Neural cell (in vitro differentiated cells): Measurements from ENCODE around the gene B3GALT6. TPM values are rescaled to one million over a fixed set of nuclear protein-coding genes. Genes with fewer than 3 reads are reported as not detected.

Experiments
- H2AFZ ChIP-seq: fragments of 200-600, 300-800 bp; sonication (generic), shearing (Covaris generic); 2 replicates; pipeline ENCODE4 v1.6.0; 2014; ENCODE audit warnings: low read depth, mild to moderate bottlenecking, antibody characterized with exemption, low read length, moderate library complexity
- H3F3A ChIP-seq: fragments of 200-600 bp; shearing (Covaris generic); 2 replicates; pipeline ENCODE4 v1.6.1; 2016; ENCODE audit warnings: mild to moderate bottlenecking, moderate library complexity, mixed read lengths, antibody characterized with exemption, low read length; ENCODE audit not compliant: insufficient read depth, poor library complexity, severe bottlenecking
- H3K27ac ChIP-seq: fragments of 200-600, 300-800 bp; sonication (generic), shearing (Covaris generic); 2 replicates; pipeline ENCODE4 v1.5.1; 2014; ENCODE audit warnings: mild to moderate bottlenecking, low read length, moderate library complexity
- H3K27me3 ChIP-seq: fragments of 300-800, 200-600 bp; sonication (generic), shearing (Covaris generic); 2 replicates; pipeline ENCODE4 v1.6.0; 2014; ENCODE audit warnings: mild to moderate bottlenecking, low read depth, low read length, moderate library complexity; ENCODE audit not compliant: insufficient read depth
- H3K36me3 ChIP-seq: fragments of 300-800, 200-600 bp; sonication (generic), shearing (Covaris generic); 2 replicates; pipeline ENCODE4 v1.5.1; 2014; ENCODE audit warnings: mild to moderate bottlenecking, antibody characterized with exemption, low read length, moderate library complexity; ENCODE audit not compliant: insufficient read depth
- H3K4me2 ChIP-seq: fragments of 300-800, 200-600 bp; sonication (generic), shearing (Covaris generic); 2 replicates; pipeline ENCODE4 v1.6.0; 2014; ENCODE audit warnings: mild to moderate bottlenecking, low read length
- H3K4me3 ChIP-seq: fragments of 300-800, 200-600 bp; sonication (generic), shearing (Covaris generic); 2 replicates; pipeline ENCODE4 v1.5.1; 2014; ENCODE audit warnings: mild to moderate bottlenecking, low read length, moderate library complexity
- H3K79me2 ChIP-seq: fragments of 200-600 bp; shearing (Covaris generic); replicated peaks from 2 replicates; pipeline ENCODE4 v1.6.0; 2014; ENCODE audit warnings: mild to moderate bottlenecking, low read length, moderate library complexity; ENCODE audit not compliant: insufficient read depth
- H3K9ac ChIP-seq: fragments of 300-800, 200-600 bp; sonication (generic), shearing (Covaris generic); 2 replicates; pipeline ENCODE4 v1.6.1; 2016; ENCODE audit warnings: mild to moderate bottlenecking, low read length, mixed read lengths
- H3K9me2 ChIP-seq: fragments of 200-600 bp; shearing (Covaris generic); 2 replicates; pipeline ENCODE4 v1.6.1; 2016; ENCODE audit warnings: mild to moderate bottlenecking, low read length, mixed read lengths; ENCODE audit not compliant: insufficient read depth
- H3K9me3 ChIP-seq: fragments of 200-600, 300-800 bp; sonication (generic), shearing (Covaris generic); 2 replicates; pipeline ENCODE4 v1.6.1; 2016; ENCODE audit warnings: mild to moderate bottlenecking, mixed run types, low read length, moderate library complexity, mixed read lengths
- H4K20me1 ChIP-seq: fragments of 200-600 bp; shearing (Covaris generic); 2 replicates; pipeline ENCODE4 v1.6.1; 2016; ENCODE audit warnings: mild to moderate bottlenecking, mixed run types; ENCODE audit not compliant: insufficient read depth
- CTCF ChIP-seq: fragments of 450-650 bp; IDR thresholded peaks from 2 replicates; pipeline ENCODE4 v1.5.1; 2014; ENCODE audit warnings: antibody characterized with exemption, mild to moderate bottlenecking, moderate library complexity; ENCODE audit not compliant: poor library complexity, severe bottlenecking
- EP300 ChIP-seq: fragments of 450-650 bp; conservative IDR thresholded peaks from 2 replicates; pipeline ENCODE4 v1.6.1; 2014; ENCODE audit warnings: antibody characterized with exemption, mild to moderate bottlenecking, moderate library complexity; ENCODE audit not compliant: poor library complexity, severe bottlenecking
- EZH2 ChIP-seq: fragments of 200-600, 300-800 bp; shearing (Covaris generic), sonication (generic); IDR thresholded peaks from 2 replicates; pipeline ENCODE4 v1.6.1; 2014; ENCODE audit warnings: antibody characterized with exemption, low read length, borderline replicate concordance, mild to moderate bottlenecking; ENCODE audit not compliant: insufficient read depth, poor library complexity, severe bottlenecking
- MXI1 ChIP-seq: fragments of 450-650 bp; conservative IDR thresholded peaks from 2 replicates; pipeline ENCODE4 v1.6.1; 2014; ENCODE audit warnings: antibody characterized with exemption, mild to moderate bottlenecking; ENCODE audit not compliant: poor library complexity, severe bottlenecking
- POLR2AphosphoS5 ChIP-seq: IDR thresholded peaks from 2 replicates; pipeline ENCODE4 v1.6.1; 2012
- RAD21 ChIP-seq: fragments of 450-650 bp; conservative IDR thresholded peaks from 2 replicates; pipeline ENCODE4 v1.6.1; 2014; ENCODE audit warnings: antibody characterized with exemption, mild to moderate bottlenecking, moderate library complexity
- REST ChIP-seq: IDR thresholded peaks from 2 replicates; pipeline ENCODE4 v1.6.1; 2012; ENCODE audit warnings: borderline replicate concordance
- SMC3 ChIP-seq: fragments of 450-650 bp; conservative IDR thresholded peaks from 2 replicates; pipeline ENCODE4 v1.6.1; 2014; ENCODE audit warnings: antibody characterized with exemption, mild to moderate bottlenecking, moderate library complexity; ENCODE audit not compliant: poor library complexity
- TAF1 ChIP-seq: IDR thresholded peaks from 2 replicates; pipeline ENCODE4 v1.6.1; 2012; ENCODE audit warnings: low read depth
- polyA plus RNA-seq: library from polyadenylated mRNA; depleted of rRNA; stranded (reverse); fragments of >200 nt; gene quantifications from 2 replicates; pipeline ENCODE4 v1.2.3, GENCODE V29; 2014

The B3GALT6 gene
- polyA plus RNA-seq, 1 donor from 2014 or later = 46.5 TPM

DNA sequence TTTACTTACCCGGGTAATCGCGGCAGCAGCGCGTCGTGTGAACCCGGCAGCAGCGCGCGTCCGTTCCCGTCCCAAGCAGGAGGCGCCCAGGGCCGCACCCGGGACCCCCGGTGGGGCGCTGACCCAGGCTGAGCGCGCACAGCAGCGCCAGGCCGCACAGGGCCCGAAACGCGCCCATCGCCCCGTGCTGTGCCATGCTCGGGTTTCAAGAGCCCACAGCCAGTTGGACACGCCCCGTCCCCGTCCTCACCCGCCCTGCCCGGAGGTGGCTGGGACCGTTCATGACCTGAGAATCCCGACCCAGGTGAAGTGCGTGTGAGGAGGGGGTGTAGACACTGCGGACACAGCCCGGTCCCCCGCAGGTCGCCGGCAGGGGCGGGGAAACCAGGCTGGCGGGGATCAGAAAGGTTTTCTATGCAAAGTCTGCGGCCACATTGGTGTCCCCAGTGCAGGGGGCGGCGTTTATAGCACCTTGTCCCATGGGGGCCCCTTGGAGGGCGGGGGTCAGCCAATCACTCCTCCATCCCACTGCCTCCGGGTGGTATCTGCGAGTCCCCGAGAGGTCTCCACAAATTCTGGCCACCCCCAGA lies 25.6 kb upstream of the B3GALT6 start, which contains the start of gene TNFRSF18:
TSS of gene TNFRSF18 (minus strand) at position 217 of the 590 bp plus-strand sequence. CDS start at position 196, 21 bp downstream.
- TF ChIP-seq MXI1 = no peak
- TF ChIP-seq POLR2AphosphoS5 = no peak
- Histone ChIP-seq H3K27ac (no peak within 1 kb of the TSS), H3K4me2 (no peak within 1 kb of the TSS), H3K4me3 (no peak within 1 kb of the TSS), H2AFZ (no peak within 1 kb of the TSS), H3K9me2 (no peaks in the 10 kb centered on the region), H3K9ac (no peak within 1 kb of the TSS), H3K9me3 (no peaks in the 10 kb centered on the region), H3K79me2 (no peaks in the 10 kb centered on the region), H3K27me3 (peaks cover 23% of the 10 kb centered on the region), H4K20me1 (no peaks in the 10 kb centered on the region), H3F3A (no peaks in the 10 kb centered on the region), H3K36me3 (no peaks in the 10 kb centered on the region)

DNA sequence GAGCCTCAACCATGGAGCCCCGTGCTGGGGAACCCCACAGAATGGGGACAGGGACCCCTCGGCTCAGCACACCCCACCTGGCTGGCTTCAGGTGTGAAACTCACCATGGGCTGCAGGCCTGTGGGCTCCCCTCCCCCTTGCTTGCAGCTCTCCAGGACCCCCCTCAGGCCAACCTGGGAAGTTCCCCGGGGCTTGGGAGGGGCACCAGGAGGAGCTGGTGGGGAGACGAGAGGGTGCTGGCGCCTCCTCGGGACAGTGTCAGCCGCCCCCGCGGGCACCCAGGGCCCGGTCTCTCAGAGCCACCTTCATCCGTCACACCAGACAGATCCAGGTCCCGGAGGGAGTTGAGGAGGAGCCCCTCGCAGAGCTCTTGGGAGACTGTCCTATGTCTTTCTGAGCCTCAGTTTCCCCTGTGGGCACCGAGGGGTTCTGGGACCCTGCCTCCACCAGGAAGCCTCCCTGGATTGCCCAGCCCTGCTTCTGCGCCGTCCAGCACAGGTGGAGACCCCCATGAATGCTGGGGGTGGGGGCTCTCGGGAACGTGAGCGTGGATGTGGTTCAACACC lies 25.0 kb upstream of the B3GALT6 start:
- Histone ChIP-seq H3K9me3 (no peaks in the 10 kb centered on the region), H3K27me3 (peaks cover 23% of the 10 kb centered on the region), H2AFZ (no peak overlapping the region), H3K79me2 (no peaks in the 10 kb centered on the region), H4K20me1 (no peaks in the 10 kb centered on the region), H3K27ac (no peak overlapping the region), H3K9ac (no peak overlapping the region), H3K4me3 (no peak overlapping the region), H3K36me3 (no peaks in the 10 kb centered on the region), H3F3A (no peaks in the 10 kb centered on the region), H3K4me2 (no peak overlapping the region), H3K9me2 (no peaks in the 10 kb centered on the region)
- TF ChIP-seq POLR2AphosphoS5 = no peak
- no peak for TF ChIP-seq REST
- no peak for TF ChIP-seq EZH2

DNA sequence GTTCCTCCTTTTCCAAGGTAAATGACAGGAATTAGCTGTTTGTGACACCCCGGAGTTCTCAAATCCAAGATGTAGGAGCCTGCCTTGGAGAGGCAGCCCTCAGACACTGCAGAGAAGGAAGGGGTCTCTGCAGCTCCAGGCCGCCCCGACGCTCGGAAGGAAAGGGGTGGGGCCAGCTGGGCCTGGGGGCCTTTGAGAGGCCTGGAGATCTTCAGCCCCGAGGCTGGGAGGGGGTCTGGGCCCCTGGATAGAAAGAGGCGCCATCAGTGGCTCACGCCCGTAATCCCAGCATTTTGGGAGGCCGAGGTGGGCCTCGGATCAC lies 24.5 kb upstream of the B3GALT6 start:
- Histone ChIP-seq H3K79me2 (no peaks in the 10 kb centered on the region), H3K4me2 (no peak overlapping the region), H3F3A (no peaks in the 10 kb centered on the region), H2AFZ (no peak overlapping the region), H3K9ac (no peak overlapping the region), H3K27ac (no peak overlapping the region), H3K9me2 (no peaks in the 10 kb centered on the region), H3K27me3 (peaks cover 23% of the 10 kb centered on the region), H3K9me3 (no peaks in the 10 kb centered on the region), H3K4me3 (no peak overlapping the region), H4K20me1 (no peaks in the 10 kb centered on the region), H3K36me3 (no peaks in the 10 kb centered on the region)
- TF ChIP-seq CTCF (no peak), SMC3 (no peak), TAF1 (no peak), EZH2 (no peak), RAD21 (no peak), POLR2AphosphoS5 (no peak), MXI1 (no peak), EP300 (no peak), REST (no peak)
